Hepatocyte (in vitro differentiated cells): Measurements from ENCODE around the gene PSMB10. TPM values are rescaled to one million over a fixed set of nuclear protein-coding genes. Genes with fewer than 3 reads are reported as not detected.
A peak's percentile ranks its signal among the peaks of the same experiment; 100 is the strongest.

Experiments
- DNase-seq: peaks from one replicate; pipeline ENCODE4 v3.0.0-alpha.2; 2016; ENCODE audit warnings: low spot score
- H2AFZ ChIP-seq: fragments of 200-600 bp; sonication (generic); 2 replicates; pipeline ENCODE4 v1.6.0; 2016; ENCODE audit warnings: antibody characterized with exemption, mild to moderate bottlenecking
- H3K27ac ChIP-seq: fragments of 200-600 bp; sonication (generic); 2 replicates; pipeline ENCODE4 v1.5.1; 2016; ENCODE audit warnings: mild to moderate bottlenecking
- H3K27me3 ChIP-seq: fragments of 200-600 bp; sonication (generic); 2 replicates; pipeline ENCODE4 v1.6.1; 2016
- H3K36me3 ChIP-seq: fragments of 200-600 bp; sonication (generic); replicated peaks from 2 replicates; pipeline ENCODE4 v1.5.1; 2016; ENCODE audit warnings: low read depth; ENCODE audit not compliant: insufficient read depth
- H3K4me1 ChIP-seq: fragments of 200-600 bp; sonication (generic); 2 replicates; pipeline ENCODE4 v1.5.1; 2016; ENCODE audit warnings: mild to moderate bottlenecking, moderate library complexity; ENCODE audit not compliant: insufficient read depth
- H3K4me2 ChIP-seq: fragments of 200-600 bp; sonication (generic); 2 replicates; pipeline ENCODE4 v1.6.0; 2016
- H3K4me3 ChIP-seq: fragments of 200-600 bp; sonication (generic); 2 replicates; pipeline ENCODE4 v1.5.1; 2016; ENCODE audit warnings: mild to moderate bottlenecking
- H3K79me2 ChIP-seq: fragments of 200-600 bp; sonication (generic); 2 replicates; pipeline ENCODE4 v1.6.0; 2017; ENCODE audit warnings: mild to moderate bottlenecking
- H3K9me2 ChIP-seq: fragments of 200-600 bp; sonication (generic); replicated peaks from 2 replicates; pipeline ENCODE4 v1.6.0; 2017; ENCODE audit warnings: mild to moderate bottlenecking; ENCODE audit not compliant: insufficient read depth
- H3K9me3 ChIP-seq: fragments of 200-600 bp; sonication (generic); 2 replicates; pipeline ENCODE4 v1.5.1; 2016; ENCODE audit warnings: low read depth, mild to moderate bottlenecking
- H4K20me1 ChIP-seq: fragments of 200-600 bp; sonication (generic); 2 replicates; pipeline ENCODE4 v1.6.0; 2016; ENCODE audit warnings: mild to moderate bottlenecking; ENCODE audit not compliant: insufficient read depth, poor library complexity, severe bottlenecking
- EZH2 ChIP-seq: fragments of 200-600 bp; sonication (generic); IDR thresholded peaks from 2 replicates; pipeline ENCODE4 v1.6.1; 2016; ENCODE audit warnings: antibody characterized with exemption, mild to moderate bottlenecking, borderline replicate concordance
- EZH2phosphoT487 ChIP-seq: fragments of 200-600 bp; sonication (generic); IDR thresholded peaks from one replicate; pipeline ENCODE4 v1.6.1; 2018; ENCODE audit warnings: antibody characterized with exemption, mild to moderate bottlenecking, low read depth, moderate library complexity; ENCODE audit not compliant: unreplicated experiment, severe bottlenecking
- WGBS: methylation state at CpG from one replicate; pipeline ENCODE4 v1.1.6; 2016; ENCODE audit warnings: low lambda C conversion rate; ENCODE audit errors: missing lambda C conversion rate; 5-methylcytosine and 5-hydroxymethylcytosine counted together
- polyA plus RNA-seq: library from polyadenylated mRNA; unstranded; fragments of >200 nt; fragmentation: Nextera tagmentation; extraction: Ambion mirVana; gene quantifications from 2 replicates; pipeline ENCODE4 v1.2.1, GENCODE V29; 2016
- total RNA-seq: library from RNA; depleted of rRNA; stranded (reverse); fragments of >200 nt; gene quantifications from 2 replicates; pipeline ENCODE4 v1.2.3, GENCODE V29; 2014
- TF ChIP-seq, protein P1 (sequence below): fragments of 200-600 bp; sonication (generic); IDR thresholded peaks from 2 replicates; pipeline ENCODE4 v1.5.1; 2016; ENCODE audit warnings: antibody characterized with exemption, mild to moderate bottlenecking; ENCODE audit not compliant: poor library complexity

The PSMB10 gene
- total and polyA plus RNA-seq, 2 experiments from 2014 or later, result 13.7 to 48.7 TPM

DNA sequence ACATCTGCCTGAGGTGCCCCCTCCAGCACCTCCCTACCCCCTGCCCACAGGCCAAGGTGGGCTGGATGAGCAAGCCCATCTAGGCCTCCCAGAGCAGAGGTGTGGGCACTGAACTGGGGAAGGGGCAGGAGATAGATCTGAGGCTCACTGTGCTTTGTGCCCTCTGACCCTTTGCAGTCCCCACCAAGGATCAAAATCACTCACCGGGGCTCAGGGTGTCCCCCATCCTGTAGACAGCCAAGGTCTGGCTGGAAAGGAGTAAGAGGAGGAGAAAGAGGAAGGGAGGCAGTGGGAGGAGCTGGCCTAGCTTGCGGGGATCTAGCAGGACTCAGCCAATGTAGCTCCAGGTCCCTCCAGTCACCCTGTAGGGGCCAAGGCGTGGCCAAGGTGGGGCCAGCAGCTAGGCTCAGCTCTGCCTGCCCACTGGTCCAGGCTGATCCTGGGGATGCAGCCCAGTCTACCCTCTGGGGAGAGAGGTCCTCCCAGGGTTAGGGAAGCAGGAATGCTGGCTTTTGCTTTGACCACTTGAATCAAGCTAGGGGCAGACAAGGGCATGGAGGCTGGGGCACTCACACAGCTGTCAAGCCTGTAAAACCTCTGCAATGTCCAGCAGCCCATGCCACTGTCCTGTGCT, 30.0 kb upstream of the PSMB10 start:
- H3K27me3 ChIP-seq, result no peaks in the 10 kb centered on the region
- H3K36me3 ChIP-seq, result no peaks in the 10 kb centered on the region
- H3K27ac ChIP-seq, result peak overlapping the region; percentile 34
- H3K4me2 ChIP-seq, result peak overlapping the region; percentile 96
- H4K20me1 ChIP-seq, result peaks cover 40% of the 10 kb centered on the region
- 57% methylated on average over 3 of the region's 3 CpGs for WGBS
- H3K9me3 ChIP-seq, result no peaks in the 10 kb centered on the region
- H3K4me1 ChIP-seq, result peaks cover 24% of the 10 kb centered on the region
- H3K79me2 ChIP-seq, result peaks cover 62% of the 10 kb centered on the region
- no peak overlapping the region for H3K4me3 ChIP-seq
- no peak for DNase-seq
- H3K9me2 ChIP-seq, result no peaks in the 10 kb centered on the region
- H2AFZ ChIP-seq, result no peak overlapping the region
- TF ChIP-seq EZH2 (no peak), EZH2phosphoT487 (no peak)
- TF ChIP-seq, protein P1, sequence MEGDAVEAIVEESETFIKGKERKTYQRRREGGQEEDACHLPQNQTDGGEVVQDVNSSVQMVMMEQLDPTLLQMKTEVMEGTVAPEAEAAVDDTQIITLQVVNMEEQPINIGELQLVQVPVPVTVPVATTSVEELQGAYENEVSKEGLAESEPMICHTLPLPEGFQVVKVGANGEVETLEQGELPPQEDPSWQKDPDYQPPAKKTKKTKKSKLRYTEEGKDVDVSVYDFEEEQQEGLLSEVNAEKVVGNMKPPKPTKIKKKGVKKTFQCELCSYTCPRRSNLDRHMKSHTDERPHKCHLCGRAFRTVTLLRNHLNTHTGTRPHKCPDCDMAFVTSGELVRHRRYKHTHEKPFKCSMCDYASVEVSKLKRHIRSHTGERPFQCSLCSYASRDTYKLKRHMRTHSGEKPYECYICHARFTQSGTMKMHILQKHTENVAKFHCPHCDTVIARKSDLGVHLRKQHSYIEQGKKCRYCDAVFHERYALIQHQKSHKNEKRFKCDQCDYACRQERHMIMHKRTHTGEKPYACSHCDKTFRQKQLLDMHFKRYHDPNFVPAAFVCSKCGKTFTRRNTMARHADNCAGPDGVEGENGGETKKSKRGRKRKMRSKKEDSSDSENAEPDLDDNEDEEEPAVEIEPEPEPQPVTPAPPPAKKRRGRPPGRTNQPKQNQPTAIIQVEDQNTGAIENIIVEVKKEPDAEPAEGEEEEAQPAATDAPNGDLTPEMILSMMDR, result no peak

DNA sequence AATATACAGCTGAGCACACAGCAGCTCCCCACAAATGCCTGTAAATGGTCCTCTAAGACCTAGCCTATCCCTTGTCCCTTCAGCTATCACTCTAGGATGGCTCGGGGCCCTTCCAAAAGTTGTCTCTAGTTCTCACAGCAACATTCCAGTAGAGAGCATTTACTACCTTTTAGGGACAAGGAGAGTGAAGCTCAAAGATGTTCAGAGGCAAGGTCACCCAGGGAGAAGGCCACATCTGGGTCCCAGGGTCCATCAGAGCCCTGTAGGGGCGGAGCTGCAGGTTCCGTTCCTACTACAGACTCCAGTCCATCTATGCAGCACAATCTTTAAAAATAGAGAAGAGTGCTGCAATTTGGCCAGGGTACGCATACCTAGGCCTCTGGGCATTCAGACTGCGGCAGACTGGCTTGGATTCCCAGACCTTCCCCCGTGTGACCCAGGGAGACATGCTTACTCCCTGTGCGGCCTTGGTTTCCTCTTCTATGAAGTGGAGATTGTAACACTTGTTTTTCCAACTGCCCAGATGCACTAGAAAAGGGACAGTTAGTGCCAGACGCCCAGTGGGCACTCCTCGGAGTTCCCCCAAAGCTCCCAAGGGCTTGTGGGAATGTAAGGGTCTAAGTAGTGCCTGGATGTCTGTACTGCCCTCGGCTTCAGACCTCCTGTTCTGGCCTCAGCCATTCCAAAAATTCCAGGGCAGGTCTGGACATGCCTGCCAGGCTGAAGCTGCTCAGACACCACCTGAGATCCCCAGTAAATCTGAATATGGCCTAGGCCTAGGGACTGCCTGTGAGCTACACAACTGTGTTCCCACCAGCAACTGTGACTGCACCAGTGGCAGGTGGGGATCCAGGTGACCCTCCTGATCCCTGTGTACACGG, 29.3 kb upstream of the PSMB10 start:
- Histone ChIP-seq H3K9me3 (no peaks in the 10 kb centered on the region), H3K4me2 (peak overlapping the region; percentile 96), H3K27me3 (no peaks in the 10 kb centered on the region), H3K36me3 (no peaks in the 10 kb centered on the region), H2AFZ (no peak overlapping the region), H4K20me1 (peaks cover 40% of the 10 kb centered on the region), H3K4me1 (peaks cover 24% of the 10 kb centered on the region), H3K27ac (peak overlapping the region; percentile 34), H3K79me2 (peaks cover 62% of the 10 kb centered on the region), H3K9me2 (no peaks in the 10 kb centered on the region), H3K4me3 (no peak overlapping the region)
- TF ChIP-seq EZH2 (no peak), EZH2phosphoT487 (no peak)
- TF ChIP-seq, protein P1, result no peak
- no peak for DNase-seq
- 75% methylated on average over 11 of the region's 11 CpGs for WGBS

DNA sequence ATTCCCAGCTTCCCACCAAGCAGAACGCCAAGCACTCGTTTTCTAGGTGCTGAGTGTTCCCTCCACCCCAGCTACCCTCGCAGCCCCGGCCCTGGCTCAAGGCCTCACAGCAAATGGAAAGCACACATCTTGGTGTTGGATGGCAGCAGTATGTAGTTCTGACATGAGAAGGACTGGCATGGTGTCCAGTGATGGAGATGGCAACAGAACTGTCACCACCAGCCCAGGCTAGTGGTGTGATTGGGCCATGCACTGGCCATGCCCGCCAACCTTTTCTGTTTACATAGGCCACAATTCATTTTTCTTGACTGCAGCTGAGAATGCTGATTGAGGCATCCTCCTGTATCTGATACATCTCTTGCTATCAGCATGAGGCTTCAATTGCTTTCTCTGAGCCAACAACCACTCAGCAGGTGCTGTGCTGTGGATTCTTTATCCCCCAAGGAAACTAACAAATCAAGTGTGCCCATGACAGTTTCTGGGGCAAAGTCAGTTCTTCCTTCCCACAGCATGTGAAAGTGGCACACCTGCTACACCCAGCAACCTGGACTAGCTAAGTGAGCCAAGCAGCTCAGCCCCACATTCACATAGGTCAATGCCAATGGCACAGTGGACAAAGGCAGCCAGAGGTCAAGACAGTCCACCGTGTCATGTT, 28.0 kb upstream of the PSMB10 start:
- 94% methylated on average over 6 of the region's 6 CpGs for WGBS
- Histone ChIP-seq H3K79me2 (peaks cover 62% of the 10 kb centered on the region), H3K27ac (no peak overlapping the region), H3K27me3 (no peaks in the 10 kb centered on the region), H3K4me1 (peaks cover 24% of the 10 kb centered on the region), H3K36me3 (no peaks in the 10 kb centered on the region), H4K20me1 (peaks cover 40% of the 10 kb centered on the region), H2AFZ (no peak overlapping the region), H3K9me3 (no peaks in the 10 kb centered on the region), H3K9me2 (no peaks in the 10 kb centered on the region), H3K4me2 (no peak overlapping the region), H3K4me3 (no peak overlapping the region)
- no peak for DNase-seq
- TF ChIP-seq EZH2, result no peak
- TF ChIP-seq, protein P1, result no peak
- TF ChIP-seq EZH2phosphoT487, result no peak
